Measurements from ENCODE around the gene IFI35. TPM values are rescaled to one million over a fixed set of nuclear protein-coding genes. Genes with fewer than 3 reads are reported as not detected.
A peak's percentile ranks its signal among the peaks of the same experiment; 100 is the strongest.

The IFI35 gene
- total RNA-seq, 4 donors from 2014 or later = 21.2 to 36.1 (median 28.8) TPM

GRCh38 chr17:42980274-42980765 is 26.3 kb upstream of the IFI35 start, which contains the start of gene RUNDC1:
RUNDC1 (plus strand) TSS chr17:42980565; CDS start chr17:42980577, 12 bp downstream.
- Histone ChIP-seq H3K36me3 (peaks cover 0 to 12% (median 3%) of the 10 kb centered on the region in 4 donors), H3K4me1 (peaks cover 19 to 46% (median 36%) of the 10 kb centered on the region in 4 donors), H3K9me3 (no peaks in the 10 kb centered on the region), H3K27me3 (no peaks in the 10 kb centered on the region), H3K27ac (replicated peaks in 1 of 4) (peak within 1 kb of the TSS; percentile 85 to 93 (median 88)), H3K4me3 (peak within 1 kb of the TSS; percentile 83 to 100 (median 92))
- intact Hi-C loops (cut with DNase I) = no loop called here
- WGBS = 0% methylated on average over 5 of the region's 39 CpGs
- DNase-seq (ENCODE audit: extremely low spot score) = peak; percentile 96
- TF ChIP-seq EP300 (IDR thresholded peaks at IDR 0.05) (no peak), POLR2AphosphoS5 (IDR thresholded peaks at IDR 0.05) (peak; percentile 74 to 76), POLR2A (IDR thresholded peaks at IDR 0.05; ENCODE audit: low read depth) (peak; percentile 34), CTCF (IDR thresholded peaks at IDR 0.05) (no peak)

DNA sequence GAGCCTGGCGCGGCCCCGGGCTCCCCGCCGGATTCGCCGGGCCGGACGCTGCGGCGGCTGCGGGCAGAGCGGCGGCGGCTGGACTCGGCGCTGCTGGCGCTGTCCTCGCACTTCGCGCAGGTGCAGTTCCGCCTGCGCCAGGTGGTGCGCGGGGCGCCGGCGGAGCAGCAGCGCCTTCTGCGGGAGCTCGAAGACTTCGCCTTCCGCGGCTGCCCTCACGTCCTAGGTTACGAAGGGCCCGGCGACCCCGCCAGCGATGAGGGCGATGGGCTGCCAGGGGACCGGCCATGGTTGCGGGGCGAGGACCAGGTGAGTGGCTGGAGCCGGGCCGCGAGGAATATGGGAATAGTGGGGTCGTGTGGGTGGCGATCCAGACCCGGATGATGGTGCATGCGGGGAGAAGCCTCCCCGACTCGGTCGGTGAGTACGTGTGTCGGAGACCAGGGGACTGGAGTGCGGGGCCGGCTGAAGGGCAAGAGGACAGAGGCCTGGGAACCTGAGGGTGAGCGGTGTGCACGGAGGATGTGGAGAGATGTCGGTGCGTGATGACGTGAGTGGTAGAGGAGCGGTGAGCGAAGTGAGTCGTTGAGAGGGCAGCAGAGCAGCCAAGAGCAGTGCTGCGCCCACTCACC is 25.7 kb upstream of the IFI35 start:
- no peaks in the 10 kb centered on the region for H3K9me3 ChIP-seq
- intact Hi-C loops (cut with DNase I) = no loop called here
- peak overlapping the region; percentile 85 to 93 (median 88) for H3K27ac ChIP-seq (replicated peaks in 1 of 4)
- no peak for TF ChIP-seq EP300 (IDR thresholded peaks at IDR 0.05)
- peak in 1 of 2 donors; percentile 5 for TF ChIP-seq POLR2AphosphoS5 (IDR thresholded peaks at IDR 0.05)
- TF ChIP-seq POLR2A (IDR thresholded peaks at IDR 0.05; ENCODE audit: low read depth) = no peak
- peak in 2 of 3 experiments; percentile 6 to 27 for TF ChIP-seq CTCF (IDR thresholded peaks at IDR 0.05)
- peak overlapping the region; percentile 83 to 100 (median 92) for H3K4me3 ChIP-seq
- no peak for DNase-seq (ENCODE audit: extremely low spot score)
- H3K27me3 ChIP-seq = no peaks in the 10 kb centered on the region
- peaks cover 19 to 46% (median 37%) of the 10 kb centered on the region in 4 donors for H3K4me1 ChIP-seq
- peaks cover 2 to 16% (median 8%) of the 10 kb centered on the region in 4 donors for H3K36me3 ChIP-seq
- WGBS = under 1% methylated on average over 20 of the region's 67 CpGs

DNA sequence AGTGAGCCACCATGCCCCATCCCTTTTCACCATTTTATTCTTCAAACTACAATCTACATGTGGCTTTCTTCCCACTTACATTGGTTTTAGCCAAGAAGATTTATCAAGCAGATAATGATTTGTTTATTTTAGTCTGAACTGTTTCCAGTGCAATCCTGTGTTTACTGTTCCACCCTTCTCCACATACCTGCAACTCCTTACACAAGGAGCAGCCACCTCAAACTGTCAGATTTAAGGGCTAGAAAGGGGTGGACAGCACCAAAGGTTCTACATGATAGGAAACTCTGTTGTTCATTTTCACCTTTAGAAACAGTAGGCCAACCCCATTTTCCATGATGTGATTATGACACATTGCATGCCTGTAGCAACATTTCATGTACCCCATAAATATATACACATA is 24.3 kb upstream of the IFI35 start:
- peaks cover 19 to 46% (median 39%) of the 10 kb centered on the region in 4 donors for H3K4me1 ChIP-seq
- TF ChIP-seq CTCF (IDR thresholded peaks at IDR 0.05) = no peak
- TF ChIP-seq EP300 (IDR thresholded peaks at IDR 0.05) = no peak
- no peak for TF ChIP-seq POLR2A (IDR thresholded peaks at IDR 0.05; ENCODE audit: low read depth)
- TF ChIP-seq POLR2AphosphoS5 (IDR thresholded peaks at IDR 0.05) = no peak
- no peak overlapping the region for H3K27ac ChIP-seq (replicated peaks in 1 of 4)
- H3K36me3 ChIP-seq = peaks cover 14 to 30% (median 21%) of the 10 kb centered on the region in 4 donors
- DNase-seq (ENCODE audit: extremely low spot score) = no peak
- intact Hi-C loops (cut with DNase I) = no loop called here
- H3K27me3 ChIP-seq = no peaks in the 10 kb centered on the region
- H3K4me3 ChIP-seq = no peak overlapping the region
- no peaks in the 10 kb centered on the region for H3K9me3 ChIP-seq

DNA sequence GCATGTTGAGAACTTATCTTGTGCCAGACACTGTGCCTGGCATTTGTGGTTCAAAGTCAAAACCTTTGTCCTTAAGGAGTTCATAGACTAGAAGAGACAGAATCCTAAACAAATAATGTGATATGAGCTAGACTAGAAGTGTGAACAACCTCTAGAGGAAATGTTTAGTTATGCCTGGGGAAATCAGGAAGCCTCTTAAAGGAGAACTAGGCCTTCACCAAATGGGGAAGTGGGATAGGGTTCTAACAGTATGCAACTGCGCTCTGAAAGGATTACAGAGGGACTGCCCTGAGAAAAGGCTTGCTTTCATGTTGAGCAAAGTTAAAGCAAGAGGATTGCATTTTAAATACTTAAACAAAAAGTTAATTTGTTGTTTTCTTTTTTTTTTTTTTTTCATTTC is 21.4 kb upstream of the IFI35 start:
- Histone ChIP-seq H3K9me3 (no peaks in the 10 kb centered on the region), H3K4me3 (no peak overlapping the region), H3K27me3 (no peaks in the 10 kb centered on the region), H3K4me1 (peaks cover 9 to 32% (median 24%) of the 10 kb centered on the region in 4 donors), H3K27ac (replicated peaks in 1 of 4) (peak overlapping the region in 1 of 4 donors; percentile 16), H3K36me3 (peaks cover 34 to 60% (median 51%) of the 10 kb centered on the region in 4 donors)
- intact Hi-C loops (cut with DNase I) = no loop called here
- 46% methylated on average over 1 of the region's 1 CpG for WGBS
- no peak for TF ChIP-seq POLR2A (IDR thresholded peaks at IDR 0.05; ENCODE audit: low read depth)
- TF ChIP-seq POLR2AphosphoS5 (IDR thresholded peaks at IDR 0.05) = no peak
- no peak for TF ChIP-seq EP300 (IDR thresholded peaks at IDR 0.05)
- no peak for TF ChIP-seq CTCF (IDR thresholded peaks at IDR 0.05)
- DNase-seq (ENCODE audit: extremely low spot score) = no peak

Measured in esophagus muscularis mucosa (tissue), 4 donors.